Omental fat pad (tissue), 4 donors: ENCODE measurements around the gene RRBP1. TPM values are rescaled to one million over a fixed set of nuclear protein-coding genes. Genes with fewer than 3 reads are reported as not detected.

ENCODE experiments used
- ATAC-seq: fragments of 150-250 bp; one replicate; pipeline ENCODE4 v1.9.1; 2016; ENCODE audit warnings: mild to moderate bottlenecking, moderate library complexity; ENCODE audit not compliant: low FRiP score
- DNase-seq: peaks from one replicate; pipeline ENCODE4 v3.0.0-alpha.2; 2019; ENCODE audit warnings: low spot score
- total RNA-seq, 4 donors: library from RNA; depleted of rRNA; stranded (reverse); fragments of >200 nt; gene quantifications; one replicate each; pipeline ENCODE4 v1.1.0, GENCODE V29; 2016
- TF ChIP-seq, protein P1 (sequence below), 3 donors: fragments of 450-650 bp; IDR thresholded peaks; one replicate each; pipeline ENCODE4 v1.5.1; 2016 to 2017; ENCODE audit warnings: antibody characterized with exemption in 3 of 3, mild to moderate bottlenecking in 3 of 3, moderate library complexity in 2 of 3

Gene RRBP1
- total RNA-seq, 4 donors from 2014 or later, result 67.9 to 142 (median 87.2) TPM

DNA sequence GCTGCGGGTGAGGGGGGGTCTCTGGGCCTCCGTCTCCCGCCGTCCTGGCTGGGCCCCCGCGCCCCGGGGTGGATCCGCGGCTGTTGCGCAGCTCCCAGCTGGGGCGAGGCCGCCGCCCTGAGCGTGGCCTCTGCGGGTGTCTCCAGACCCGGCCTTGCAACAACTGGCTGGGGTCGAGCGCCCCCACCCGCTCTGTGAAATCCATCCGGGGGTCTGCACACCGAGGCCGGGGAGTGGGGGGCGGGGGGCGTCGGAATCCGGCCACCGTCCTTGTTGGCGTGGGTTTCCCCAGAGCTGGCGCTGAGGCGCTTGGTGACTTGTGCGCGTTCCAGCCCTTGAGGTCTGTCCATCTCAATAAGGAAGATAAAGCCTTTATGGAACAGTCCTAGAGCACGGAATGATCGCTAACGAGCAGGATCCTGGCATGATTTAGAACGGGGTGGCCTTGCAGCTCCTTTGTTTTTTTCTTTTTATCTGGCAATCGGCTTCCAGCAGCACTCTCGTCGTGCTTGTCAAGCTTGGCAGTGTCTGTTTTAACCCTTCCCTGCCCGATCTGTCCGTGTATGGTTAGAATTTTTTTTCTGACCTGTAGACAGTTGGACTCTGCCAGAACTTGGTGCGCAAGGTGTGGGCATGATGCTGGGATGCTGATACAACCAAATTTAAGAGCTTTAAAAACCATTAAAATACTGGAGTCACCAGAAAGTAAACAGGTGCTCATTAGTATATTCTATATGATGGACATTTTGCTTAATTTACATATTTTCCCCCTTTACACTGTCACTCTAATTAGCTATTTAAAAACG, 111.5 kb downstream of the RRBP1 start:
- DNase-seq (no peak), ATAC-seq (peak; percentile 58)
- TF ChIP-seq, protein P1, sequence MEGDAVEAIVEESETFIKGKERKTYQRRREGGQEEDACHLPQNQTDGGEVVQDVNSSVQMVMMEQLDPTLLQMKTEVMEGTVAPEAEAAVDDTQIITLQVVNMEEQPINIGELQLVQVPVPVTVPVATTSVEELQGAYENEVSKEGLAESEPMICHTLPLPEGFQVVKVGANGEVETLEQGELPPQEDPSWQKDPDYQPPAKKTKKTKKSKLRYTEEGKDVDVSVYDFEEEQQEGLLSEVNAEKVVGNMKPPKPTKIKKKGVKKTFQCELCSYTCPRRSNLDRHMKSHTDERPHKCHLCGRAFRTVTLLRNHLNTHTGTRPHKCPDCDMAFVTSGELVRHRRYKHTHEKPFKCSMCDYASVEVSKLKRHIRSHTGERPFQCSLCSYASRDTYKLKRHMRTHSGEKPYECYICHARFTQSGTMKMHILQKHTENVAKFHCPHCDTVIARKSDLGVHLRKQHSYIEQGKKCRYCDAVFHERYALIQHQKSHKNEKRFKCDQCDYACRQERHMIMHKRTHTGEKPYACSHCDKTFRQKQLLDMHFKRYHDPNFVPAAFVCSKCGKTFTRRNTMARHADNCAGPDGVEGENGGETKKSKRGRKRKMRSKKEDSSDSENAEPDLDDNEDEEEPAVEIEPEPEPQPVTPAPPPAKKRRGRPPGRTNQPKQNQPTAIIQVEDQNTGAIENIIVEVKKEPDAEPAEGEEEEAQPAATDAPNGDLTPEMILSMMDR (IDR thresholded peaks at IDR 0.05), result no peak

DNA sequence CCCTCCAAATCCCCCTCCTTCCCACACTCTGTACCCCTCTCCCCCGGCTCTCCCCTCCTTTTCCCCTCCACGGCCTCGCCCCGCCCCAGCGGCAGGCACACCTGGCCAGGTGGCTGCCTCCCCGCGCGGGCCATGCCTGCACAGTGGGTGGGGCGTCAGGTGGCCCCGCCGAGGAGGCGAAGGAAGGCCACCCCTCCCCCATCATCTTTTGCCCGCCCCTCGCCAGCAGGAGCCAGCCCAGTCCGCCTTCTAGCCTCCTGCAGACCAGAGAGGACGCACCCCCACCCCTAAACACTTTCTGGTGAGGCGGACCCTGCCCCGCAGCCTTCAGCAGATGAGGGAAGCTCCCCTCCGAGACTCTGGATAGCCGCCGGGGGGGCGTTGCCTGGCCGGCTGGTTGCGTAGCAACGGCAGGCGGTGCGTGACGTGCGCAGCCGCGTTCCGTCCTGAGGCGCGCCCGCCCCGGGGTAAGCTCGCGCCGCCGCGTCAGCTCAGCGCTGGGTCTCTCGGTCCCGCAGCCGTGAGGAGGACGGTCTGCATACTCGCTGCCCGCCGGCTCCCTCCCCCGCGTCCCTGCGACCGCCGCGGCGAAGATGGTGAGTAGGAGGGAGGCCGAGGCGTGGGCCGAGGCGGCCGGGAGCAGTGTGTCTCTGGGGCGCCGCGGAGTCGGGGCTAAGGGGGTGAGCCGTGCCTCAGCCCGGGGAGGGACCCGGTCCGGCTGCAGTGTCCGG, 112.3 kb downstream of the RRBP1 start, which contains the start of gene DSTN:
DSTN (plus strand) TSS at position 460 of the 731 bp plus-strand sequence; CDS start at position 594, 134 bp downstream.
- DNase-seq (peak; percentile 55), ATAC-seq (peak; percentile 85)
- TF ChIP-seq, protein P1 (IDR thresholded peaks at IDR 0.05), result no peak

DNA sequence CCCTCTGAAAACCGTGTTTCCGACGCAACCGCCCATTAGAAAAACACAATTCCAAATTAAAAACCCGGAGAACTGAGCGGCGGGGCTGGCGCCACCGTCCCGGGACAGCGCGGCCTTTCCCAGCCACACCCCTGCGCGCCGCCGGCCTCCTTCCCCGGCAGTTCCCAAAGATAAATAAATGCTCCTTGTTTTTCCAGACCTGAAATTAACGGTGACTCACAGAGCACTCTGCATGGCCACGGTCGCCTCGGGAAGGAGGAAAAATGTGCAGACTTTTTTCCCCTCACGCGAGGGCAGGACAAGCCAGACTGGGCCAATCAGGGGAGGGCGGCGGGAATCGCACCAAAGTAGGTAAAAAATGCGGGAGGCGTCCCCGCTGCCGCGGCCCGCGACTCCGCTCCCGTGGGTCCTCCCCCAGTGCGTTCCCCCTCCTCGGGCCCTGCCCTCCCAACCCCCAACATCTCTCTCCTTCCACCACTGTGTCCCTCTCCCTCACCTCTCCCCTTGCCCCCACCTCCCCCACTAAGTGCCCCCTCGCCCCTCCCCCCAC, 113.0 kb downstream of the RRBP1 start:
- TF ChIP-seq, protein P1 (IDR thresholded peaks at IDR 0.05), result no peak
- DNase-seq, result peak; percentile 56
- peak; percentile 41 for ATAC-seq

DNA sequence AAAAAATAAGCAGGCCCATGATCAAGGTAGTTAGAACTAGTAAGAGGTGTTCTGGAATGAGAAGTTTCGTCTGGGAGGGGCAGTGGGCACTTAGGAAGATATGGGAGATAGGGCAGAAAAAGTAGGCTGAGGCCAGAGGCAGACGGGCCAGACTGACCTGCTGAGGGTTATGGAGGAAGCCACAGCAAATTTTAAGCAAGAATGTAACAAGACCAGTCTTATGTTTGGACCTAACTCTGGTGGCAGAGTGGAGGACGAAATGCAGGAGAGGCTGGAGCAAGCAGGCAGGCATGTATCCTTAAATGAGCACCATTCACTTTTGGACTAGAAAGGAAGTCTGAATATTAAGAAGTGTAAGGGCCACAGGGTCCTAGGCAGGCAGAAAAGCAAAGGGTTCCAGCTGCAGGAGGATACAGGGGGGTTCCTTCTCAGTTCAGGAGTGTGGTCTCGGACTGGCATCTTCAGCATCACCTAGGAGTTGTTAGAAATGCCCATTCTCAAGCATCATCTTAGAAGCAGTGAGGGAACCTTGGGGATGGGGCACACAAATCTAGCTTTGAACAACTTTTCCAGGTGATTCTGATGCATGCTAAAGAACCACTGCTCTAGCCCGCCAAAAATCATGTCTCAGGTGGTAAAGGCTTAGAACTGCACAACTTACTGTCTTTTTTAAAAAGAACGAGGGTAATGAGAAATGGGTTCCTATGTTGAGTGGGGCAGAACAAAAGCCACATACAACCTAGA, 113.8 kb downstream of the RRBP1 start:
- DNase-seq, result no peak
- TF ChIP-seq, protein P1 (IDR thresholded peaks at IDR 0.05), result no peak
- no peak for ATAC-seq

DNA sequence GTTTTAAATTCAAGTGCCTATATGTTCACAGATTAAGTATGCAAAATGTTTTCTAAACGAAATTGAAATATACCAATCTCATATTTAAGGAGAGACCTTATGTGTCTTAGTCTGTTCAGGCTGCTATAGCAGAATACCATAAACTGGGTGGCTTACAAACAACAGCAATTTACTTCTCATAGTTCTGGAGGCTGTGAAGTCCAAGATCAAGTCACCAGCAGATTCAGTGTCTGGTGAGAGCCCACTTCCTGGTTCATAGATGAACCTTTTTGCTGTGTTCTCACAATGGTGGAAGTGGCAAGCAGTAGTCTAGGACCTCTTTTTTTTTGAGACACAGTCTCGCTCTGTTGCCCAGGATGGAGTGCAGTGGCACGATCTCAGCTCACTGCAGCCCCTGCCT, 115.7 kb downstream of the RRBP1 start:
- no peak for ATAC-seq
- TF ChIP-seq, protein P1 (IDR thresholded peaks at IDR 0.05), result no peak

DNA sequence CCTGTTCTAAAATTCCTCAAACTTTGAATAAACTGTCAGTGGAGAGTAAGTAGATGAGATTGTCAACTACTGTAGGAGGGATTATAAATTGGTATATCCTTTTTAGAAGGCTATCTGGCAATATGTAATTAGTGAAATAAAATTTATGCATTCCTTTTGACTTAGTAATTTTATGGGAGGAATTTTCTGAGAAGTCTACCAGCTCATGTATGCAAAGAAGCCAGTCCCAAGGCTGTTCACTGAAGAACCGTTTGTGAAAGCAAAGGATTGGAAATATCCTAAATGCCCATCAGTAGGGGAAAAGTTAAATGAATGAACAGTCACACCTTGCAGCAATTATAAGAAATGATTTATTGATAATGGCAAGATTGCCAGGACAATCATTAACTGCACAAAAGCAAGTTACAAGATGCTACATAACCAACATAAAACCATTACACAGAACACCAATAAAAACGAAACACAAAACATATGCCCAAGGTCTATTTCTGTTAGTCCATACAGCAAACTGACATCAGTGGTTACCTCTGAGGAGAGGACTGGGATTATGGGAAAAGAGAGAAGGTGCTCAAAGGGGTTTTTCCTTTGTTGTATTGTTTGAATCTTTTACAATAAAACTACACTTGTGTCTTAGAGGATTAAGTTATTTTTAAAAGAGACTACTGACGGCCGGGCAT, 116.7 kb downstream of the RRBP1 start:
- DNase-seq (no peak), ATAC-seq (no peak)
- TF ChIP-seq, protein P1 (IDR thresholded peaks at IDR 0.05), result no peak

More for the DNA sequence above, 115.7 kb downstream of the RRBP1 start:
- no peak for DNase-seq
